B cell (primary cell): ENCODE data around the gene MAP3K14. TPM values are rescaled to one million over a fixed set of nuclear protein-coding genes. Genes with fewer than 3 reads are reported as not detected.
A peak's percentile ranks its signal among the peaks of the same experiment; 100 is the strongest.

ENCODE experiments used
- ATAC-seq: fragments of 200-7000 bp; cut with Tn5 transposase; one replicate; pipeline ENCODE4 v1.10.0; 2021; ENCODE audit warnings: low read depth, mild to moderate bottlenecking, moderate number of reproducible peaks, moderate library complexity
- CTCF ChIA-PET: fragments of 350-600 bp; sonication (Branson Sonifier 250); formaldehyde crosslinking; loops from one replicate; lab custom pipeline; 2021; ENCODE audit warnings: antibody characterized with exemption, inconsistent platforms; lab: Charles Lee
- POLR2A ChIA-PET: fragments of 350-600 bp; sonication (Branson Sonifier 250); formaldehyde crosslinking; loops from one replicate; lab custom pipeline; 2021; ENCODE audit warnings: antibody characterized with exemption; lab: Charles Lee
- DNase-seq: peaks from one replicate; pipeline ENCODE4 v3.0.0; 2013
- H2AFZ ChIP-seq: 2 replicates; pipeline ENCODE4 v1.6.1; 2012; ENCODE audit warnings: mild to moderate bottlenecking, low read depth, low read length; ENCODE audit not compliant: insufficient read depth, poor library complexity, severe bottlenecking
- H3K27ac ChIP-seq, 2 donors: 1 replicate in 1 of 2; 2 replicates in 1 of 2; pipeline ENCODE4 v1.5.1; 2012 to 2013; ENCODE audit warnings: low read length in 2 of 2, mild to moderate bottlenecking in 2 of 2, moderate library complexity in 1 of 2
- H3K27me3 ChIP-seq, 4 experiments: fragments of 200-600 bp in 1 of 4; sonication (generic) in 1 of 4; replicated peaks in 1 of 4; 1 replicate in 2 of 4; 2 replicates in 2 of 4; pipeline versions ENCODE4 v1.6.1 to v1.7.0; 2013 to 2016; ENCODE audit warnings: low read length in 3 of 4, mild to moderate bottlenecking in 2 of 4, mixed read lengths in 1 of 4, moderate library complexity in 1 of 4; ENCODE audit not compliant: insufficient read depth in 4 of 4, control insufficient read depth in 3 of 4; ENCODE audit errors: control extremely low read depth in 1 of 4
- H3K36me3 ChIP-seq, 2 experiments: replicated peaks in 1 of 2; 1 replicate in 1 of 2; 2 replicates in 1 of 2; pipeline versions ENCODE4 v1.6.1 to v1.7.1; 2013; ENCODE audit warnings: low read length in 1 of 2; ENCODE audit not compliant: insufficient read depth in 2 of 2, control insufficient read depth in 1 of 2; ENCODE audit errors: control extremely low read depth in 1 of 2, extremely low read depth in 1 of 2
- H3K4me1 ChIP-seq, 2 donors: fragments of 200-600 bp in 1 of 2; sonication (generic) in 1 of 2; 1 replicate in 1 of 2; 2 replicates in 1 of 2; pipeline versions ENCODE4 v1.5.1 to v1.6.1; 2013 to 2017; ENCODE audit warnings: low read length in 2 of 2; ENCODE audit not compliant: control insufficient read depth in 2 of 2, insufficient read depth in 2 of 2
- H3K4me2 ChIP-seq: replicated peaks from 2 replicates; pipeline ENCODE3; 2012; ENCODE audit warnings: mild to moderate bottlenecking, low read depth, low read length; ENCODE audit not compliant: poor library complexity, severe bottlenecking
- H3K4me3 ChIP-seq, 5 experiments: fragments of 200-600 bp in 1 of 5; sonication (generic) in 1 of 5; 1 replicate in 3 of 5; 2 replicates in 2 of 5; pipeline versions ENCODE4 v1.5.1 to v1.7.0; 2011 to 2016; ENCODE audit warnings: low read length in 4 of 5, mild to moderate bottlenecking in 4 of 5, low read depth in 2 of 5, control low read depth in 1 of 5, moderate library complexity in 1 of 5; ENCODE audit not compliant: insufficient read depth in 1 of 5; ENCODE audit errors: control extremely low read depth in 1 of 5, extremely low read depth in 1 of 5
- H3K79me2 ChIP-seq: fragments of 200-600 bp; sonication (generic); one replicate; pipeline ENCODE4 v1.6.0; 2016; ENCODE audit warnings: low read length; ENCODE audit not compliant: control insufficient read depth, insufficient read depth
- H3K9ac ChIP-seq: fragments of 200-600 bp; sonication (generic); 2 replicates; pipeline ENCODE4 v1.6.1; 2017; ENCODE audit warnings: mild to moderate bottlenecking, low read length, moderate library complexity
- H3K9me3 ChIP-seq, 3 donors: one replicate each; pipeline versions ENCODE4 v1.6.1 to v1.7.1; 2013; ENCODE audit warnings: low read length in 2 of 3; ENCODE audit not compliant: control insufficient read depth in 2 of 3, insufficient read depth in 1 of 3; ENCODE audit errors: control extremely low read depth in 1 of 3
- H4K20me1 ChIP-seq: 2 replicates; pipeline ENCODE4 v1.6.0; 2012; ENCODE audit warnings: mild to moderate bottlenecking, low read length; ENCODE audit not compliant: insufficient read depth, control insufficient read depth, poor library complexity, severe bottlenecking
- H3K27ac Mint-ChIP-seq: one replicate; pipeline ENCODE4 v1.8.0; 2021; ENCODE audit warnings: mixed read lengths
- H3K27me3 Mint-ChIP-seq: one replicate; pipeline ENCODE4 v1.8.0; 2021; ENCODE audit warnings: mixed read lengths
- H3K4me1 Mint-ChIP-seq: one replicate; pipeline ENCODE4 v1.8.0; 2021; ENCODE audit warnings: mixed read lengths
- H3K4me3 Mint-ChIP-seq: one replicate; pipeline ENCODE4 v1.8.0; 2021; ENCODE audit warnings: mixed read lengths
- H3K9me3 Mint-ChIP-seq: one replicate; pipeline ENCODE4 v1.8.0; 2022; ENCODE audit warnings: mixed read lengths; ENCODE audit not compliant: insufficient read depth
- EZH2 ChIP-seq: IDR thresholded peaks from 2 replicates; pipeline ENCODE4 v1.6.1; 2012; ENCODE audit warnings: borderline replicate concordance, low read depth, mild to moderate bottlenecking, moderate library complexity, low read length; ENCODE audit not compliant: insufficient read depth, poor library complexity, severe bottlenecking
- WGBS: methylation state at CpG from one replicate; pipeline ENCODE4 v1.1.5; 2013; ENCODE audit warnings: missing lambda C conversion rate; ENCODE audit not compliant: insufficient coverage; 5-methylcytosine and 5-hydroxymethylcytosine counted together
- intact Hi-C: fragments of 100-400 bp; cut with micrococcal nuclease; formaldehyde crosslinking; loops from one replicate; pipeline ENCODE4 v1.10.0; 2022
- polyA plus RNA-seq: library from polyadenylated mRNA; depleted of rRNA; stranded (reverse); fragments of >200 nt; gene quantifications from 2 replicates; pipeline ENCODE4 v1.2.3, GENCODE V29; 2012
- total RNA-seq, 2 donors: library from RNA; stranded (reverse); fragments of 120-200 nt in 1 of 2; gene quantifications; 1 replicate in 1 of 2; 2 replicates in 1 of 2; pipeline versions ENCODE4 v1.2.3 to v1.2.4, GENCODE V29; 2013 to 2022
- TF ChIP-seq, protein P1 (sequence below): fragments of 200-600 bp; IDR thresholded peaks from one replicate; pipeline ENCODE4 v1.8.0; 2022; ENCODE audit warnings: antibody characterized with exemption, mild to moderate bottlenecking

Gene MAP3K14
- total and polyA plus RNA-seq, 2 donors (not counting 1 experiment from before 2014, with no cell fraction given): 66.1 to 84.1 TPM

- TF ChIP-seq, protein P1, sequence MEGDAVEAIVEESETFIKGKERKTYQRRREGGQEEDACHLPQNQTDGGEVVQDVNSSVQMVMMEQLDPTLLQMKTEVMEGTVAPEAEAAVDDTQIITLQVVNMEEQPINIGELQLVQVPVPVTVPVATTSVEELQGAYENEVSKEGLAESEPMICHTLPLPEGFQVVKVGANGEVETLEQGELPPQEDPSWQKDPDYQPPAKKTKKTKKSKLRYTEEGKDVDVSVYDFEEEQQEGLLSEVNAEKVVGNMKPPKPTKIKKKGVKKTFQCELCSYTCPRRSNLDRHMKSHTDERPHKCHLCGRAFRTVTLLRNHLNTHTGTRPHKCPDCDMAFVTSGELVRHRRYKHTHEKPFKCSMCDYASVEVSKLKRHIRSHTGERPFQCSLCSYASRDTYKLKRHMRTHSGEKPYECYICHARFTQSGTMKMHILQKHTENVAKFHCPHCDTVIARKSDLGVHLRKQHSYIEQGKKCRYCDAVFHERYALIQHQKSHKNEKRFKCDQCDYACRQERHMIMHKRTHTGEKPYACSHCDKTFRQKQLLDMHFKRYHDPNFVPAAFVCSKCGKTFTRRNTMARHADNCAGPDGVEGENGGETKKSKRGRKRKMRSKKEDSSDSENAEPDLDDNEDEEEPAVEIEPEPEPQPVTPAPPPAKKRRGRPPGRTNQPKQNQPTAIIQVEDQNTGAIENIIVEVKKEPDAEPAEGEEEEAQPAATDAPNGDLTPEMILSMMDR: no peak
- no peak for TF ChIP-seq EZH2
- intact Hi-C loops: loop anchor here (2.0 kb wide), 1 partner anchor 16 kb away; no protein-coding TSS in a partner anchor
- Mint-ChIP-seq H3K4me1 (peaks cover 58% of the 10 kb centered on the region), H3K9me3 (no peaks in the 10 kb centered on the region), H3K27ac (peak overlapping the region; percentile 86), H3K4me3 (peak overlapping the region; percentile 43), H3K27me3 (no peaks in the 10 kb centered on the region)
- peaks cover 3 to 69% of the 10 kb centered on the region in 2 experiments for H3K36me3 ChIP-seq
- H3K9ac ChIP-seq: no peak overlapping the region
- ChIA-PET POLR2A (interaction anchor here (0.7 to 1.3 kb wide), 2 partner anchors 26 to 39 kb away, joined by 3 read pairs; partner anchors contain the start of gene MAP3K14), CTCF (interaction anchor here (0.6 to 5.4 kb wide), 5 partner anchors 9 to 25 kb away, joined by 3 to 37 read pairs (median 3); partner anchors contain the start of gene MAP3K14)
- ATAC-seq (peak; percentile 12), DNase-seq (peak; percentile 52)
- H3K4me2 ChIP-seq: peak overlapping the region; percentile 33
- no peak overlapping the region for H3K4me3 ChIP-seq
- H3K9me3 ChIP-seq: peaks cover 0 to 3% (median 0%) of the 10 kb centered on the region in 3 donors
- H3K79me2 ChIP-seq: peaks cover 87% of the 10 kb centered on the region
- whole genome bisulfite sequencing: 48% methylated on average over 3 of the region's 5 CpGs
- H3K27ac ChIP-seq: peak overlapping the region in 1 of 2 donors; percentile 32
- peaks cover 81% of the 10 kb centered on the region for H4K20me1 ChIP-seq
- no peak overlapping the region for H2AFZ ChIP-seq
- peaks cover 58 to 63% of the 10 kb centered on the region in 2 donors for H3K4me1 ChIP-seq
- no peaks in the 10 kb centered on the region for H3K27me3 ChIP-seq
Observed at GRCh38 chr17:45291171-45291805, 25.5 kb downstream of the MAP3K14 start.

DNA sequence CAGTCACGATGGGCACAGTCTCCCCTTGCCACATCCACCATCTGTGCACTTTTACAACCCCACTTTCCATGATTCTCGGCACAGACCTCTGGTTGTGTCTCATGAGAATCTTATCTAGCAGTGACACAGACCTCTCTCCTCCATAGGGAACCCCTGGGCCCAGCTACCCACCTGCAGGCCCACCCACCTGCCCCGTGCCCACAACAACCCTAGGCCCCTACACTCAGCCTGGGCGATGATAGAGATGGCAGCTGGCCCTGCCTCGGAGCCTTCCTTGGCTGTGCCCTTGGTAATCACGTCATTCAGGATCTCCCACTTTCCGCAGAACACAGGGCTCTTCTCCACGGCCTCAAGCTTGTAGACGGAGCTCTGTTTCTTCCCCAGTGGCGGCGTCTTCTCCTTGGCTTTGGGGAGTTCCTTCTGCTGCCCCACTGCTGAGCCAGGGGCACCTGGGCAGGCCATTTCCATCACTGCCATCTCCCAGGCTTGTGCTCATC lies 26.5 kb downstream of the MAP3K14 start:
- peaks cover 3 to 78% of the 10 kb centered on the region in 2 experiments for H3K36me3 ChIP-seq
- H3K9me3 ChIP-seq: no peaks in the 10 kb centered on the region
- 97% methylated on average over 11 of the region's 11 CpGs for WGBS
- peak overlapping the region; percentile 10 for H3K4me2 ChIP-seq
- no peak overlapping the region for H3K4me3 Mint-ChIP-seq
- H3K27me3 Mint-ChIP-seq: no peaks in the 10 kb centered on the region
- no peak for ATAC-seq
- H3K4me3 ChIP-seq: no peak overlapping the region
- intact Hi-C loops: loop anchor here (2.0 kb wide), 1 partner anchor 16 kb away; no protein-coding TSS in a partner anchor
- H3K4me1 ChIP-seq: peaks cover 48 to 53% of the 10 kb centered on the region in 2 donors
- no peak overlapping the region for H3K9ac ChIP-seq
- H3K4me1 Mint-ChIP-seq: peaks cover 49% of the 10 kb centered on the region
- no peaks in the 10 kb centered on the region for H3K9me3 Mint-ChIP-seq
- peak overlapping the region in 1 of 2 donors; percentile 32 for H3K27ac ChIP-seq
- no peak for TF ChIP-seq EZH2
- TF ChIP-seq, protein P1: no peak
- peaks cover 76% of the 10 kb centered on the region for H4K20me1 ChIP-seq
- DNase-seq: no peak
- peaks cover 80% of the 10 kb centered on the region for H3K79me2 ChIP-seq
- ChIA-PET POLR2A (no interaction called here), CTCF (interaction anchor here (0.7 to 2.5 kb wide), 4 partner anchors 13 to 95 kb away, joined by 3 to 13 read pairs (median 4); no protein-coding TSS in a partner anchor)
- no peaks in the 10 kb centered on the region for H3K27me3 ChIP-seq
- H3K27ac Mint-ChIP-seq: peak overlapping the region; percentile 15
- H2AFZ ChIP-seq: no peak overlapping the region
